ENCODE results near the gene CYP8B1.

GRCh38 chr3:42826141-42826540, 49.5 kb downstream of the CYP8B1 start:
- TF ChIP-seq, protein P1, sequence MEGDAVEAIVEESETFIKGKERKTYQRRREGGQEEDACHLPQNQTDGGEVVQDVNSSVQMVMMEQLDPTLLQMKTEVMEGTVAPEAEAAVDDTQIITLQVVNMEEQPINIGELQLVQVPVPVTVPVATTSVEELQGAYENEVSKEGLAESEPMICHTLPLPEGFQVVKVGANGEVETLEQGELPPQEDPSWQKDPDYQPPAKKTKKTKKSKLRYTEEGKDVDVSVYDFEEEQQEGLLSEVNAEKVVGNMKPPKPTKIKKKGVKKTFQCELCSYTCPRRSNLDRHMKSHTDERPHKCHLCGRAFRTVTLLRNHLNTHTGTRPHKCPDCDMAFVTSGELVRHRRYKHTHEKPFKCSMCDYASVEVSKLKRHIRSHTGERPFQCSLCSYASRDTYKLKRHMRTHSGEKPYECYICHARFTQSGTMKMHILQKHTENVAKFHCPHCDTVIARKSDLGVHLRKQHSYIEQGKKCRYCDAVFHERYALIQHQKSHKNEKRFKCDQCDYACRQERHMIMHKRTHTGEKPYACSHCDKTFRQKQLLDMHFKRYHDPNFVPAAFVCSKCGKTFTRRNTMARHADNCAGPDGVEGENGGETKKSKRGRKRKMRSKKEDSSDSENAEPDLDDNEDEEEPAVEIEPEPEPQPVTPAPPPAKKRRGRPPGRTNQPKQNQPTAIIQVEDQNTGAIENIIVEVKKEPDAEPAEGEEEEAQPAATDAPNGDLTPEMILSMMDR (IDR thresholded peaks at IDR 0.05) = no peak
- no peak for TF ChIP-seq POLR2A (IDR thresholded peaks at IDR 0.05)
